ENCODE measurements around the gene CYP27B1.

The CYP27B1 gene

GRCh38 chr12:57756406-57757341, 10.2 kb downstream of the CYP27B1 start:
- H3K4me1 ChIP-seq (ENCODE audit: control insufficient read depth, insufficient read depth, low read length): peaks cover 11% of the 10 kb centered on the region
- H3K9me3 ChIP-seq (ENCODE audit: control insufficient read depth, insufficient read depth, low read depth, low read length): no peaks in the 10 kb centered on the region
- H3K27ac ChIP-seq (ENCODE audit: low read depth, low read length): no peak overlapping the region
- H3K9ac ChIP-seq (ENCODE audit: low read length): no peak overlapping the region
- H3K36me3 ChIP-seq (ENCODE audit: control insufficient read depth, insufficient read depth, low read length): no peaks in the 10 kb centered on the region
- H3K4me3 ChIP-seq (ENCODE audit: low read depth, low read length): peak overlapping the region; percentile 62
- H3K27me3 ChIP-seq (ENCODE audit: control insufficient read depth, insufficient read depth, low read length): peaks cover 59% of the 10 kb centered on the region

- H3K9ac ChIP-seq (ENCODE audit: low read length): no peak overlapping the region
- H3K36me3 ChIP-seq (ENCODE audit: control insufficient read depth, insufficient read depth, low read length): peaks cover 7% of the 10 kb centered on the region
- H3K4me1 ChIP-seq (ENCODE audit: control insufficient read depth, insufficient read depth, low read length): peaks cover 16% of the 10 kb centered on the region
- H3K27ac ChIP-seq (ENCODE audit: low read depth, low read length): no peak overlapping the region
- H3K9me3 ChIP-seq (ENCODE audit: control insufficient read depth, insufficient read depth, low read depth, low read length): no peaks in the 10 kb centered on the region
- peak overlapping the region; percentile 62 for H3K4me3 ChIP-seq (ENCODE audit: low read depth, low read length)
- H3K27me3 ChIP-seq (ENCODE audit: control insufficient read depth, insufficient read depth, low read length): peaks cover 53% of the 10 kb centered on the region
Measured at GRCh38 chr12:57755454-57756372, 11.2 kb downstream of the CYP27B1 start.

GRCh38 chr12:57755194-57755453, 11.8 kb downstream of the CYP27B1 start:
- Histone ChIP-seq H3K27me3 (ENCODE audit: control insufficient read depth, insufficient read depth, low read length) (peaks cover 51% of the 10 kb centered on the region), H3K4me1 (ENCODE audit: control insufficient read depth, insufficient read depth, low read length) (peaks cover 16% of the 10 kb centered on the region), H3K36me3 (ENCODE audit: control insufficient read depth, insufficient read depth, low read length) (peaks cover 13% of the 10 kb centered on the region), H3K27ac (ENCODE audit: low read depth, low read length) (no peak overlapping the region), H3K9me3 (ENCODE audit: control insufficient read depth, insufficient read depth, low read depth, low read length) (no peaks in the 10 kb centered on the region), H3K4me3 (ENCODE audit: low read depth, low read length) (peak overlapping the region; percentile 62), H3K9ac (ENCODE audit: low read length) (no peak overlapping the region)

- H3K27me3 ChIP-seq (ENCODE audit: control insufficient read depth, insufficient read depth, low read length): peaks cover 51% of the 10 kb centered on the region
- H3K9me3 ChIP-seq (ENCODE audit: control insufficient read depth, insufficient read depth, low read depth, low read length): no peaks in the 10 kb centered on the region
- peaks cover 16% of the 10 kb centered on the region for H3K4me1 ChIP-seq (ENCODE audit: control insufficient read depth, insufficient read depth, low read length)
- no peak within 1 kb of the TSS for H3K9ac ChIP-seq (ENCODE audit: low read length)
- no peak within 1 kb of the TSS for H3K27ac ChIP-seq (ENCODE audit: low read depth, low read length)
- peak within 1 kb of the TSS; percentile 76 for H3K4me3 ChIP-seq (ENCODE audit: low read depth, low read length)
- H3K36me3 ChIP-seq (ENCODE audit: control insufficient read depth, insufficient read depth, low read length): peaks cover 16% of the 10 kb centered on the region
Measured at GRCh38 chr12:57754411-57755193, 12.3 kb downstream of the CYP27B1 start, which contains the start of gene MARCHF9. Gene MARCHF9, plus strand, starts transcription at chr12:57755103. Its CDS starts 426 bp downstream, at chr12:57755529.

- Histone ChIP-seq H3K9me3 (ENCODE audit: control insufficient read depth, insufficient read depth, low read depth, low read length) (no peaks in the 10 kb centered on the region), H3K27ac (ENCODE audit: low read depth, low read length) (no peak overlapping the region), H3K36me3 (ENCODE audit: control insufficient read depth, insufficient read depth, low read length) (peaks cover 24% of the 10 kb centered on the region), H3K27me3 (ENCODE audit: control insufficient read depth, insufficient read depth, low read length) (peaks cover 47% of the 10 kb centered on the region), H3K4me1 (ENCODE audit: control insufficient read depth, insufficient read depth, low read length) (peaks cover 16% of the 10 kb centered on the region), H3K9ac (ENCODE audit: low read length) (no peak overlapping the region), H3K4me3 (ENCODE audit: low read depth, low read length) (peak overlapping the region; percentile 76)
Measured at GRCh38 chr12:57753756-57754337, 13.0 kb downstream of the CYP27B1 start.

- Histone ChIP-seq H3K36me3 (ENCODE audit: control insufficient read depth, insufficient read depth, low read length) (peaks cover 34% of the 10 kb centered on the region), H3K4me1 (ENCODE audit: control insufficient read depth, insufficient read depth, low read length) (peaks cover 16% of the 10 kb centered on the region), H3K9me3 (ENCODE audit: control insufficient read depth, insufficient read depth, low read depth, low read length) (no peaks in the 10 kb centered on the region), H3K9ac (ENCODE audit: low read length) (no peak overlapping the region), H3K27ac (ENCODE audit: low read depth, low read length) (no peak overlapping the region), H3K4me3 (ENCODE audit: low read depth, low read length) (peak overlapping the region; percentile 38), H3K27me3 (ENCODE audit: control insufficient read depth, insufficient read depth, low read length) (peaks cover 35% of the 10 kb centered on the region)
Measured at GRCh38 chr12:57752668-57753000, 14.2 kb downstream of the CYP27B1 start.

- H3K4me1 ChIP-seq (ENCODE audit: control insufficient read depth, insufficient read depth, low read length): peaks cover 16% of the 10 kb centered on the region
- H3K27me3 ChIP-seq (ENCODE audit: control insufficient read depth, insufficient read depth, low read length): peaks cover 30% of the 10 kb centered on the region
- H3K4me3 ChIP-seq (ENCODE audit: low read depth, low read length): peak within 1 kb of the TSS; percentile 92
- no peaks in the 10 kb centered on the region for H3K9me3 ChIP-seq (ENCODE audit: control insufficient read depth, insufficient read depth, low read depth, low read length)
- peak within 1 kb of the TSS; percentile 85 for H3K27ac ChIP-seq (ENCODE audit: low read depth, low read length)
- H3K9ac ChIP-seq (ENCODE audit: low read length): peak within 1 kb of the TSS; percentile 98
- peaks cover 40% of the 10 kb centered on the region for H3K36me3 ChIP-seq (ENCODE audit: control insufficient read depth, insufficient read depth, low read length)
Measured at GRCh38 chr12:57751788-57752667, 14.8 kb downstream of the CYP27B1 start, which contains the start of gene CDK4. Gene CDK4, minus strand, starts transcription at chr12:57752310. Its CDS starts 593 bp downstream, at chr12:57751717.

GRCh38 chr12:57751432-57751787, 15.5 kb downstream of the CYP27B1 start:
- Histone ChIP-seq H3K27me3 (ENCODE audit: control insufficient read depth, insufficient read depth, low read length) (peaks cover 24% of the 10 kb centered on the region), H3K9me3 (ENCODE audit: control insufficient read depth, insufficient read depth, low read depth, low read length) (no peaks in the 10 kb centered on the region), H3K9ac (ENCODE audit: low read length) (peak overlapping the region; percentile 98), H3K4me3 (ENCODE audit: low read depth, low read length) (peak overlapping the region; percentile 92), H3K36me3 (ENCODE audit: control insufficient read depth, insufficient read depth, low read length) (peaks cover 46% of the 10 kb centered on the region), H3K4me1 (ENCODE audit: control insufficient read depth, insufficient read depth, low read length) (peaks cover 16% of the 10 kb centered on the region), H3K27ac (ENCODE audit: low read depth, low read length) (peak overlapping the region; percentile 85)

- no peaks in the 10 kb centered on the region for H3K9me3 ChIP-seq (ENCODE audit: control insufficient read depth, insufficient read depth, low read depth, low read length)
- H3K9ac ChIP-seq (ENCODE audit: low read length): peak overlapping the region; percentile 98
- H3K27me3 ChIP-seq (ENCODE audit: control insufficient read depth, insufficient read depth, low read length): peaks cover 18% of the 10 kb centered on the region
- peak overlapping the region; percentile 92 for H3K4me3 ChIP-seq (ENCODE audit: low read depth, low read length)
- peaks cover 17% of the 10 kb centered on the region for H3K4me1 ChIP-seq (ENCODE audit: control insufficient read depth, insufficient read depth, low read length)
- peak overlapping the region; percentile 85; the same call in 1 of the 2 replicates for H3K27ac ChIP-seq (ENCODE audit: low read depth, low read length)
- peaks cover 52% of the 10 kb centered on the region for H3K36me3 ChIP-seq (ENCODE audit: control insufficient read depth, insufficient read depth, low read length)
Measured at GRCh38 chr12:57750561-57751431, 16.1 kb downstream of the CYP27B1 start.

All from HUES6 (cell line).